ENCODE results near the gene TTLL11.

DNA sequence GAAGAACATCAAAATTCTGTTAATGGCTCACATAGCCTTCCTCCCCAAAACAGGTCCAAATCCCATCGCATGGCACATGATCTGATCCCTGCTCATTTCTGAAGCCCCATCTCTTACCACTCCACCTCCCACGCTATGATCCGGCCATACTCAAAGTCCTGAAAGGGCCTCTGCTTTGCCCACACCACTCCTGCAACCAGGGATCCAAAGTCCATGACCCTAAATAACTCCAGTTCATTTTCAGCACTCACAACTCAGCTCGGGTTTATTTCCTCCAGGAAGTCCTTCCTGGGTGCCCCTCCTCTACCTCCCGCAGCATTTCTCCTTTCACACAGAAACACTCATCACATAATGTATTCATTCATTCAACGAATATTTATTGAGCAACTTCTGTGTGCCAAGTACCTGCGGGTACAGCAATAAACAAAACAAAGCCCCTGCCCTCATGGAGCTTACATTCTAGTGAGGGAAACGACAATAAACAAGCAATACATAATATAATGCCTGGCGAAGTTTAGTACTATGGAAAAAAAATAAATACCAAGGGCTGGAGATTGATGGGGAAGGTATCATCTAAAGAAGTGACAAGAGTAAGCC, 2.7 kb downstream of the TTLL11 start:
- TF ChIP-seq, protein P1, sequence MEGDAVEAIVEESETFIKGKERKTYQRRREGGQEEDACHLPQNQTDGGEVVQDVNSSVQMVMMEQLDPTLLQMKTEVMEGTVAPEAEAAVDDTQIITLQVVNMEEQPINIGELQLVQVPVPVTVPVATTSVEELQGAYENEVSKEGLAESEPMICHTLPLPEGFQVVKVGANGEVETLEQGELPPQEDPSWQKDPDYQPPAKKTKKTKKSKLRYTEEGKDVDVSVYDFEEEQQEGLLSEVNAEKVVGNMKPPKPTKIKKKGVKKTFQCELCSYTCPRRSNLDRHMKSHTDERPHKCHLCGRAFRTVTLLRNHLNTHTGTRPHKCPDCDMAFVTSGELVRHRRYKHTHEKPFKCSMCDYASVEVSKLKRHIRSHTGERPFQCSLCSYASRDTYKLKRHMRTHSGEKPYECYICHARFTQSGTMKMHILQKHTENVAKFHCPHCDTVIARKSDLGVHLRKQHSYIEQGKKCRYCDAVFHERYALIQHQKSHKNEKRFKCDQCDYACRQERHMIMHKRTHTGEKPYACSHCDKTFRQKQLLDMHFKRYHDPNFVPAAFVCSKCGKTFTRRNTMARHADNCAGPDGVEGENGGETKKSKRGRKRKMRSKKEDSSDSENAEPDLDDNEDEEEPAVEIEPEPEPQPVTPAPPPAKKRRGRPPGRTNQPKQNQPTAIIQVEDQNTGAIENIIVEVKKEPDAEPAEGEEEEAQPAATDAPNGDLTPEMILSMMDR (IDR thresholded peaks at IDR 0.05; ENCODE audit: low read depth, low read length, missing input control): no peak
- no peak for TF ChIP-seq RAD21 (IDR thresholded peaks at IDR 0.05)
- peak; percentile 39 for TF ChIP-seq SP1 (IDR thresholded peaks at IDR 0.05)
- no peak for TF ChIP-seq YY1 (IDR thresholded peaks at IDR 0.05)
- no peak for TF ChIP-seq JUND (IDR thresholded peaks at IDR 0.05)
- TF ChIP-seq, protein P2, sequence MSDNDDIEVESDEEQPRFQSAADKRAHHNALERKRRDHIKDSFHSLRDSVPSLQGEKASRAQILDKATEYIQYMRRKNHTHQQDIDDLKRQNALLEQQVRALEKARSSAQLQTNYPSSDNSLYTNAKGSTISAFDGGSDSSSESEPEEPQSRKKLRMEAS (IDR thresholded peaks at IDR 0.05): no peak
- TF ChIP-seq, protein P3, sequence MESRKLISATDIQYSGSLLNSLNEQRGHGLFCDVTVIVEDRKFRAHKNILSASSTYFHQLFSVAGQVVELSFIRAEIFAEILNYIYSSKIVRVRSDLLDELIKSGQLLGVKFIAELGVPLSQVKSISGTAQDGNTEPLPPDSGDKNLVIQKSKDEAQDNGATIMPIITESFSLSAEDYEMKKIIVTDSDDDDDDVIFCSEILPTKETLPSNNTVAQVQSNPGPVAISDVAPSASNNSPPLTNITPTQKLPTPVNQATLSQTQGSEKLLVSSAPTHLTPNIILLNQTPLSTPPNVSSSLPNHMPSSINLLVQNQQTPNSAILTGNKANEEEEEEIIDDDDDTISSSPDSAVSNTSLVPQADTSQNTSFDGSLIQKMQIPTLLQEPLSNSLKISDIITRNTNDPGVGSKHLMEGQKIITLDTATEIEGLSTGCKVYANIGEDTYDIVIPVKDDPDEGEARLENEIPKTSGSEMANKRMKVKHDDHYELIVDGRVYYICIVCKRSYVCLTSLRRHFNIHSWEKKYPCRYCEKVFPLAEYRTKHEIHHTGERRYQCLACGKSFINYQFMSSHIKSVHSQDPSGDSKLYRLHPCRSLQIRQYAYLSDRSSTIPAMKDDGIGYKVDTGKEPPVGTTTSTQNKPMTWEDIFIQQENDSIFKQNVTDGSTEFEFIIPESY (IDR thresholded peaks at IDR 0.05): no peak
- TF ChIP-seq GABPA (IDR thresholded peaks at IDR 0.05 in 1 of 2, conservative IDR thresholded peaks at IDR 0.05 in 1 of 2): no peak
- no peak for TF ChIP-seq FOXA1 (IDR thresholded peaks at IDR 0.05)
